Caco-2 (cell line): ENCODE data around the gene SP4. TPM values are rescaled to one million over a fixed set of nuclear protein-coding genes. Genes with fewer than 3 reads are reported as not detected.

Source experiments
- BruUV-seq: library from RNA; stranded (reverse); fragments of 400-500 nt; replicated peaks from 2 replicates; lab custom pipeline; 2021; lab: Mats Ljungman, UMichigan
- CTCF ChIA-PET: fragments of 300-600 bp; sonication (Branson Sonifier 250); formaldehyde crosslinking; loops from one replicate; lab custom pipeline; 2022; ENCODE audit warnings: antibody characterized with exemption; lab: Charles Lee
- POLR2A ChIA-PET: fragments of 300-600 bp; sonication (Branson Sonifier 250); formaldehyde crosslinking; loops from one replicate; lab custom pipeline; 2022; ENCODE audit warnings: antibody characterized with exemption; lab: Charles Lee
- DNase-seq, 2 experiments: peaks; one replicate each; pipeline versions ENCODE4 v3.0.0 to v3.0.0-alpha.2; 2020 to 2022
- H3K27me3 ChIP-seq: replicated peaks from 2 replicates; pipeline ENCODE4 v1.6.0; 2011; ENCODE audit warnings: low read length; ENCODE audit not compliant: control insufficient read depth, insufficient read depth
- H3K36me3 ChIP-seq: 2 replicates; pipeline ENCODE4 v1.5.1; 2011; ENCODE audit warnings: low read length; ENCODE audit not compliant: control insufficient read depth, insufficient read depth
- H3K4me1 ChIP-seq: fragments of 250-450 bp; sonication (Bioruptor Pico); 2 replicates; pipeline ENCODE4 v1.5.1; 2020; ENCODE audit warnings: mild to moderate bottlenecking
- H3K4me3 ChIP-seq: 2 replicates; pipeline ENCODE4 v1.5.1; 2011; ENCODE audit warnings: low read depth, mild to moderate bottlenecking, control low read depth, low read length
- H3K9me3 ChIP-seq: fragments of 250-450 bp; sonication (Bioruptor Pico); 2 replicates; pipeline ENCODE4 v1.5.1; 2020; ENCODE audit warnings: mild to moderate bottlenecking, moderate library complexity
- H3K27ac Mint-ChIP-seq: one replicate; pipeline ENCODE4 v1.8.0; 2022; ENCODE audit warnings: mixed read lengths; ENCODE audit not compliant: unreplicated experiment
- H3K27me3 Mint-ChIP-seq: one replicate; pipeline ENCODE4 v1.8.0; 2022; ENCODE audit warnings: mixed read lengths; ENCODE audit not compliant: insufficient read depth, unreplicated experiment
- H3K36me3 Mint-ChIP-seq: one replicate; pipeline ENCODE4 v1.8.0; 2022; ENCODE audit warnings: mild to moderate bottlenecking, mixed read lengths; ENCODE audit not compliant: insufficient read depth, unreplicated experiment
- H3K4me1 Mint-ChIP-seq: one replicate; pipeline ENCODE4 v1.8.0; 2022; ENCODE audit warnings: low read depth, mixed read lengths; ENCODE audit not compliant: unreplicated experiment
- H3K4me3 Mint-ChIP-seq: one replicate; pipeline ENCODE4 v1.8.0; 2022; ENCODE audit warnings: mild to moderate bottlenecking, moderate library complexity, mixed read lengths; ENCODE audit not compliant: unreplicated experiment
- H3K9me3 Mint-ChIP-seq: one replicate; pipeline ENCODE4 v1.8.0; 2022; ENCODE audit warnings: mixed read lengths; ENCODE audit not compliant: unreplicated experiment
- intact Hi-C: fragments of 100-400 bp; cut with micrococcal nuclease; formaldehyde crosslinking; loops from one replicate; pipeline ENCODE4 v1.10.0; 2022; ENCODE audit not compliant: unreplicated experiment
- microRNA-seq: library from miRNA; unstranded; fragments of <30 nt; microRNA quantifications from one replicate; pipeline ENCODE4 v1.2.0, GENCODE V29; 2022
- total RNA-seq: library from RNA; stranded (reverse); gene quantifications from 2 replicates; pipeline ENCODE4 v1.2.3, GENCODE V29; 2022
- TF ChIP-seq, protein P1 (sequence below), 2 experiments: fragments of 200-600 bp in 1 of 2; IDR thresholded peaks; 1 replicate in 1 of 2; 2 replicates in 1 of 2; pipeline versions ENCODE4 v1.5.1 to v1.8.0; 2011 to 2022; ENCODE audit warnings: antibody characterized with exemption in 1 of 2, control low read depth in 1 of 2, inconsistent platforms in 1 of 2, low read depth in 1 of 2, low read length in 1 of 2, mild to moderate bottlenecking in 1 of 2, moderate library complexity in 1 of 2; ENCODE audit not compliant: insufficient read depth in 1 of 2, severe bottlenecking in 1 of 2, unreplicated experiment in 1 of 2

The SP4 gene
- total RNA-seq, 1 experiment from 2014 or later = 10.8 TPM

GRCh38 chr7:21562385-21562784, 134.5 kb downstream of the SP4 start:
- H3K27me3 Mint-ChIP-seq = no peaks in the 10 kb centered on the region
- H3K4me3 ChIP-seq = no peak overlapping the region
- no peaks in the 10 kb centered on the region for H3K36me3 Mint-ChIP-seq
- H3K4me1 Mint-ChIP-seq = no peaks in the 10 kb centered on the region
- BruUV-seq = no TSS peak
- ChIA-PET POLR2A (no interaction called here), CTCF (no interaction called here)
- no peak overlapping the region for H3K4me3 Mint-ChIP-seq
- TF ChIP-seq, protein P1, sequence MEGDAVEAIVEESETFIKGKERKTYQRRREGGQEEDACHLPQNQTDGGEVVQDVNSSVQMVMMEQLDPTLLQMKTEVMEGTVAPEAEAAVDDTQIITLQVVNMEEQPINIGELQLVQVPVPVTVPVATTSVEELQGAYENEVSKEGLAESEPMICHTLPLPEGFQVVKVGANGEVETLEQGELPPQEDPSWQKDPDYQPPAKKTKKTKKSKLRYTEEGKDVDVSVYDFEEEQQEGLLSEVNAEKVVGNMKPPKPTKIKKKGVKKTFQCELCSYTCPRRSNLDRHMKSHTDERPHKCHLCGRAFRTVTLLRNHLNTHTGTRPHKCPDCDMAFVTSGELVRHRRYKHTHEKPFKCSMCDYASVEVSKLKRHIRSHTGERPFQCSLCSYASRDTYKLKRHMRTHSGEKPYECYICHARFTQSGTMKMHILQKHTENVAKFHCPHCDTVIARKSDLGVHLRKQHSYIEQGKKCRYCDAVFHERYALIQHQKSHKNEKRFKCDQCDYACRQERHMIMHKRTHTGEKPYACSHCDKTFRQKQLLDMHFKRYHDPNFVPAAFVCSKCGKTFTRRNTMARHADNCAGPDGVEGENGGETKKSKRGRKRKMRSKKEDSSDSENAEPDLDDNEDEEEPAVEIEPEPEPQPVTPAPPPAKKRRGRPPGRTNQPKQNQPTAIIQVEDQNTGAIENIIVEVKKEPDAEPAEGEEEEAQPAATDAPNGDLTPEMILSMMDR (IDR thresholded peaks at IDR 0.05; ENCODE audit: insufficient read depth in 1 of 2, low read depth in 1 of 2, low read length in 1 of 2, severe bottlenecking in 1 of 2, unreplicated experiment in 1 of 2) = no peak
- no peaks in the 10 kb centered on the region for H3K36me3 ChIP-seq
- no peak overlapping the region for H3K27ac Mint-ChIP-seq
- H3K9me3 ChIP-seq = no peaks in the 10 kb centered on the region
- no peak for DNase-seq
- no peaks in the 10 kb centered on the region for H3K9me3 Mint-ChIP-seq
- H3K4me1 ChIP-seq = no peaks in the 10 kb centered on the region
- H3K27me3 ChIP-seq = no peaks in the 10 kb centered on the region
- intact Hi-C loops = no loop called here

Small RNAs within 50 kb of the gene (microRNA-seq; reads per million reads assigned to microRNA genes)
- gene MIR1183 = not detected

Other genes starting within 250 kb of the SP4 start
- 1.3 and 2.0 TPM in 2 replicates for gene DNAH11, start 115.0 kb downstream of the SP4 start, total RNA-seq